ENCODE results near the gene DDI2. TPM values are rescaled to one million over a fixed set of nuclear protein-coding genes. Genes with fewer than 3 reads are reported as not detected.

The DDI2 gene
- total and polyA plus RNA-seq, 10 of the 15 experiments (the other 5 are each of a cell fraction or from before 2014, with no cell fraction given), result 3.3 to 33.1 (median 11.6) TPM

- Histone ChIP-seq H3K4me3 (no peak overlapping the region), H3K9me3 (replicated peaks; ENCODE audit: control insufficient read depth, insufficient read depth, low read length) (no peaks in the 10 kb centered on the region), H4K20me1 (ENCODE audit: control insufficient read depth, insufficient read depth) (no peaks in the 10 kb centered on the region), H3K79me2 (ENCODE audit: control insufficient read depth, insufficient read depth, low read length) (no peaks in the 10 kb centered on the region), H3K27ac (ENCODE audit: control insufficient read depth, insufficient read depth) (no peak overlapping the region), H2AFZ (ENCODE audit: control insufficient read depth, low read depth, low read length) (no peak overlapping the region), H3K36me3 (ENCODE audit: control insufficient read depth in 2 of 2, insufficient read depth in 2 of 2, low read length in 1 of 2) (peaks cover 0 to under 1% of the 10 kb centered on the region in 2 experiments; a peak in 1 of 4 replicates), H3K4me2 (ENCODE audit: control insufficient read depth, insufficient read depth) (no peak overlapping the region), H3K4me1 (ENCODE audit: control insufficient read depth, insufficient read depth, low read length) (no peaks in the 10 kb centered on the region), H3K9ac (ENCODE audit: control insufficient read depth, insufficient read depth, low read length) (no peak overlapping the region), H3K27me3 (replicated peaks in 1 of 2; ENCODE audit: control insufficient read depth in 2 of 2, insufficient read depth in 2 of 2, low read length in 1 of 2) (no peaks in the 10 kb centered on the region)
- BruUV-seq (replicated peaks), result TSS peak; percentile 39
- RAD21 ChIA-PET (ENCODE audit: unreplicated experiment), result no interaction called here
- CTCF ChIA-PET, result no interaction called here
- 97% methylated on average over 7 of the region's 7 CpGs for WGBS (ENCODE audit: insufficient coverage, insufficient replicate concordance, low lambda C conversion rate, missing lambda C conversion rate)
- TF ChIP-seq POLR2A (IDR thresholded peaks at IDR 0.05; ENCODE audit: low read depth, low read length) (0 out of 2 replicates have a peak, but pooled peaks have one; percentile 21), CBFB (IDR thresholded peaks at IDR 0.05; ENCODE audit: low read depth) (no peak)
- intact Hi-C loops (cut with micrococcal nuclease; ENCODE audit: unreplicated experiment) (no loop called here), in situ Hi-C loops (cut with MboI) (no loop called here)
- SMC1A ChIA-PET (ENCODE audit: uncharacterized antibody, unreplicated experiment), result interaction anchor here (2.6 kb wide), 1 partner anchor 30 kb away, joined by 11 read pairs; no protein-coding TSS in a partner anchor
- ATAC-seq (no peak), FAIRE-seq (no peak), DNase-seq (ENCODE audit: low read depth, low spot score) (no peak)
- POLR2A ChIA-PET, result no interaction called here
These were observed 50.1 kb downstream of the DDI2 start for GRCh38 chr1:15667362-15667761.

- Histone ChIP-seq H4K20me1 (ENCODE audit: control insufficient read depth, insufficient read depth) (no peaks in the 10 kb centered on the region), H3K36me3 (ENCODE audit: control insufficient read depth in 2 of 2, insufficient read depth in 2 of 2, low read length in 1 of 2) (no peaks in the 10 kb centered on the region), H3K4me2 (ENCODE audit: control insufficient read depth, insufficient read depth) (no peak overlapping the region), H3K79me2 (ENCODE audit: control insufficient read depth, insufficient read depth, low read length) (no peaks in the 10 kb centered on the region), H2AFZ (ENCODE audit: control insufficient read depth, low read depth, low read length) (no peak overlapping the region), H3K9me3 (replicated peaks; ENCODE audit: control insufficient read depth, insufficient read depth, low read length) (no peaks in the 10 kb centered on the region), H3K4me3 (no peak overlapping the region), H3K27me3 (replicated peaks in 1 of 2; ENCODE audit: control insufficient read depth in 2 of 2, insufficient read depth in 2 of 2, low read length in 1 of 2) (no peaks in the 10 kb centered on the region), H3K27ac (ENCODE audit: control insufficient read depth, insufficient read depth) (no peak overlapping the region), H3K4me1 (ENCODE audit: control insufficient read depth, insufficient read depth, low read length) (no peaks in the 10 kb centered on the region), H3K9ac (ENCODE audit: control insufficient read depth, insufficient read depth, low read length) (no peak overlapping the region)
- TF ChIP-seq EZH2 (IDR thresholded peaks at IDR 0.05; ENCODE audit: borderline replicate concordance, control insufficient read depth, low read depth, low read length) (no peak), LARP7 (IDR thresholded peaks at IDR 0.05) (no peak), MEF2B (IDR thresholded peaks at IDR 0.05; ENCODE audit: partially characterized antibody, poor library complexity, severe bottlenecking) (no peak), CBX5 (IDR thresholded peaks at IDR 0.05; ENCODE audit: low read depth) (no peak), BCL3 (IDR thresholded peaks at IDR 0.05; ENCODE audit: borderline replicate concordance, insufficient read depth, low read depth, low read length, poor library complexity, severe bottlenecking) (no peak)
- in situ Hi-C loops (cut with MboI) (no loop called here), intact Hi-C loops (cut with micrococcal nuclease; ENCODE audit: unreplicated experiment) (no loop called here)
- 98% methylated on average over 5 of the region's 5 CpGs for WGBS (ENCODE audit: insufficient coverage, insufficient replicate concordance, low lambda C conversion rate, missing lambda C conversion rate)
- SMC1A ChIA-PET (ENCODE audit: uncharacterized antibody, unreplicated experiment), result interaction anchor here (0.8 to 1.4 kb wide), 2 partner anchors 29 kb away, joined by 4 read pairs; no protein-coding TSS in a partner anchor
- ATAC-seq (no peak), FAIRE-seq (no peak), DNase-seq (ENCODE audit: low read depth, low spot score) (no peak)
- RAD21 ChIA-PET (ENCODE audit: unreplicated experiment), result no interaction called here
- POLR2A ChIA-PET, result no interaction called here
- CTCF ChIA-PET, result interaction anchor here (1.0 kb wide), 1 partner anchor 21 kb away, joined by 3 read pairs; no protein-coding TSS in a partner anchor
- no TSS peak for BruUV-seq (replicated peaks)
These were observed 51.0 kb downstream of the DDI2 start for GRCh38 chr1:15668089-15668754.

Data from GM12878 (cell line).